Lung (tissue), 12 donors: ENCODE results near the gene MRGPRX2. TPM values are rescaled to one million over a fixed set of nuclear protein-coding genes. Genes with fewer than 3 reads are reported as not detected.

Experiments
- ATAC-seq: fragments of 200-7000 bp; cut with Tn5 transposase; one replicate; pipeline ENCODE4 v1.9.1; 2020; ENCODE audit warnings: moderate number of reproducible peaks; ENCODE audit not compliant: insufficient read depth, low FRiP score
- DNase-seq, 3 donors: peaks; one replicate each; pipeline ENCODE4 v3.0.0-alpha.2; 2013 to 2017
- H3K27ac ChIP-seq, 2 donors: one replicate each; pipeline ENCODE4 v1.5.1; 2013; ENCODE audit warnings: mild to moderate bottlenecking in 2 of 2, moderate library complexity in 2 of 2, control low read depth in 1 of 2, inconsistent platforms in 1 of 2, low read depth in 1 of 2, low read length in 1 of 2
- H3K27me3 ChIP-seq, 3 donors: one replicate each; pipeline ENCODE4 v1.5.1; 2013; ENCODE audit warnings: low read length in 2 of 3; ENCODE audit not compliant: control insufficient read depth in 3 of 3, insufficient read depth in 3 of 3
- H3K36me3 ChIP-seq, 4 donors: one replicate each; pipeline ENCODE4 v1.5.1; 2013; ENCODE audit warnings: low read length in 4 of 4, mild to moderate bottlenecking in 1 of 4, moderate library complexity in 1 of 4; ENCODE audit not compliant: control insufficient read depth in 4 of 4, insufficient read depth in 4 of 4
- H3K4me1 ChIP-seq, 5 donors: one replicate each; pipeline ENCODE4 v1.5.1; 2013; ENCODE audit warnings: low read length in 5 of 5, mild to moderate bottlenecking in 2 of 5, moderate library complexity in 1 of 5; ENCODE audit not compliant: control insufficient read depth in 5 of 5, insufficient read depth in 5 of 5
- H3K4me3 ChIP-seq: one replicate; pipeline ENCODE4 v1.5.1; 2013; ENCODE audit warnings: mild to moderate bottlenecking, control low read depth, moderate library complexity
- H3K9ac ChIP-seq, 2 donors: one replicate each; pipeline ENCODE4 v1.5.1; 2013; ENCODE audit warnings: low read length in 2 of 2, control low read depth in 1 of 2; ENCODE audit not compliant: insufficient read depth in 1 of 2
- H3K9me3 ChIP-seq, 4 donors: one replicate each; pipeline ENCODE4 v1.5.1; 2013; ENCODE audit warnings: low read length in 3 of 4, mild to moderate bottlenecking in 1 of 4, moderate library complexity in 1 of 4; ENCODE audit not compliant: control insufficient read depth in 4 of 4, insufficient read depth in 3 of 4
- CTCF ChIP-seq: IDR thresholded peaks from 2 replicates; pipeline ENCODE4 v1.5.1; 2012; ENCODE audit warnings: mild to moderate bottlenecking; ENCODE audit errors: control extremely low read depth, extremely low read depth
- WGBS, 2 donors: extraction: QIAGEN DNeasy Blood & Tissue Kit; methylation state at CpG; one replicate each; pipeline ENCODE4 v1.1.7; 2013; 5-methylcytosine and 5-hydroxymethylcytosine counted together
- polyA plus RNA-seq, 2 donors: library from polyadenylated mRNA; stranded (reverse); fragments of 200-250 nt; gene quantifications; one replicate each; pipeline ENCODE4 v1.2.1, GENCODE V29; 2013
- total RNA-seq, 2 donors: library from RNA; depleted of rRNA in 1 of 2; stranded (reverse); fragments of >200 nt in 1 of 2; gene quantifications; one replicate each; pipeline ENCODE4 v1.2.1, GENCODE V29; 2014 to 2021
- donor health status: control.
- donor health status: control.
- donor health status: Bipolar disorder and iron deficiency.
- donor health status: healthy.
- donor health status: DM: yes; HTN: yes; CAD: no.

Gene MRGPRX2
- total and polyA plus RNA-seq, 4 donors: not detected

GRCh38 chr11:19091366-19091765, 30.8 kb upstream of the MRGPRX2 start:
- WGBS, 2 donors: 74 to 86% methylated on average over 1 of the region's 1 CpG
- no peak overlapping the region for H3K27ac ChIP-seq
- no peak overlapping the region for H3K4me3 ChIP-seq
- no peak for ATAC-seq
- no peaks in the 10 kb centered on the region for H3K36me3 ChIP-seq
- peaks cover 0 to 4% (median 0%) of the 10 kb centered on the region in 4 donors for H3K9me3 ChIP-seq
- H3K4me1 ChIP-seq: no peaks in the 10 kb centered on the region
- peaks cover 0 to 3% (median 0%) of the 10 kb centered on the region in 3 donors for H3K27me3 ChIP-seq
- H3K9ac ChIP-seq: no peak overlapping the region
- no peak for TF ChIP-seq CTCF
- DNase-seq: no peak

GRCh38 chr11:19089421-19089820, 28.9 kb upstream of the MRGPRX2 start:
- 93 to 95% methylated on average over 5 of the region's 5 CpGs for WGBS, 2 donors
- DNase-seq: no peak
- no peaks in the 10 kb centered on the region for H3K36me3 ChIP-seq
- H3K9ac ChIP-seq: no peak overlapping the region
- TF ChIP-seq CTCF: no peak
- H3K9me3 ChIP-seq: peaks cover 0 to 4% (median 0%) of the 10 kb centered on the region in 4 donors
- peaks cover 0 to 3% (median 0%) of the 10 kb centered on the region in 3 donors for H3K27me3 ChIP-seq
- H3K4me3 ChIP-seq: no peak overlapping the region
- H3K4me1 ChIP-seq: no peaks in the 10 kb centered on the region
- ATAC-seq: no peak
- H3K27ac ChIP-seq: no peak overlapping the region

- TF ChIP-seq CTCF: no peak
These were observed 28.3 kb upstream of the MRGPRX2 start for GRCh38 chr11:19088791-19089190.

GRCh38 chr11:19087658-19088057, 27.1 kb upstream of the MRGPRX2 start:
- TF ChIP-seq CTCF: no peak
- no peak overlapping the region for H3K27ac ChIP-seq
- H3K27me3 ChIP-seq: peaks cover 0 to 3% (median 0%) of the 10 kb centered on the region in 3 donors
- no peak overlapping the region for H3K4me3 ChIP-seq
- H3K4me1 ChIP-seq: no peaks in the 10 kb centered on the region
- ATAC-seq (no peak), DNase-seq (no peak)
- H3K9me3 ChIP-seq: peaks cover 0 to 4% (median 0%) of the 10 kb centered on the region in 4 donors
- no peak overlapping the region for H3K9ac ChIP-seq
- WGBS, 2 donors: 74 to 91% methylated on average over 8 of the region's 8 CpGs
- H3K36me3 ChIP-seq: no peaks in the 10 kb centered on the region

More at GRCh38 chr11:19088791-19089190, 28.3 kb upstream of the MRGPRX2 start:
- Histone ChIP-seq H3K36me3 (no peaks in the 10 kb centered on the region), H3K9me3 (peaks cover 0 to 4% (median 0%) of the 10 kb centered on the region in 4 donors), H3K9ac (no peak overlapping the region), H3K27me3 (peaks cover 0 to 3% (median 0%) of the 10 kb centered on the region in 3 donors), H3K4me3 (no peak overlapping the region), H3K27ac (no peak overlapping the region), H3K4me1 (no peaks in the 10 kb centered on the region)
- DNase-seq (no peak), ATAC-seq (no peak)
- 70 to 90% methylated on average over 4 of the region's 4 CpGs for WGBS, 2 donors
